ENCODE measurements around the gene ZNF683.

The ZNF683 gene

DNA sequence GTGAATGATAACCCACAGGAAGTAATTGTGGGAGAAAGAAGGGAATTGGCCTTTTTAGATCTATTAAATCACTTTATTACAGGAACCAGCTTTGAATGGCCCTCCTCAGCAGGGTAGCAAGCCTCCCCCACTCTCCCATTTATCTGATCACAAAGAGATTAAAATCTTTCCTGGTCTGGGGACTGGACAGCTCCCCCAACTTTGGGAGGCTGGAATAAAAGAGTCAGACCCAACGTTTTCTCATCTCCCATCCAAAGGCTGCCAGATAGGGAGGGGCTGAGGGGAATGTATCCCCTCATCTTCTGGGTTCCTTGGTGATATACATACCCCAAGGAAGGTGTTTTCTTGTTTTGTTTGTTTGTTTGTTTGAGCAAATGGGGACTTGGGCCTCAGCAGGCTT is 40.5 kb upstream of the ZNF683 start:
- H3K9ac ChIP-seq (ENCODE audit: low read length), result no peak overlapping the region
- H4K20me1 ChIP-seq (ENCODE audit: insufficient read depth, low read length), result no peaks in the 10 kb centered on the region
- no peak overlapping the region for H3K4me2 ChIP-seq (ENCODE audit: low read depth, low read length)
- no peaks in the 10 kb centered on the region for H3F3A ChIP-seq (ENCODE audit: insufficient read depth, low read length)
- no peaks in the 10 kb centered on the region for H3K4me1 ChIP-seq (ENCODE audit: low read length)
- no peaks in the 10 kb centered on the region for H3K36me3 ChIP-seq (replicated peaks; ENCODE audit: insufficient read depth, low read length)
- H3K27me3 ChIP-seq (replicated peaks; ENCODE audit: insufficient read depth, low read length), result peaks cover 75% of the 10 kb centered on the region
- no peak for DNase-seq
- H3K27ac ChIP-seq (ENCODE audit: low read length), result no peak overlapping the region
- no peak overlapping the region for H3K4me3 ChIP-seq (ENCODE audit: low read length)
- H3K9me3 ChIP-seq (replicated peaks; ENCODE audit: insufficient read depth, low read length), result no peaks in the 10 kb centered on the region
- no peak overlapping the region for H2AFZ ChIP-seq (ENCODE audit: low read length)
- no peaks in the 10 kb centered on the region for H3K79me2 ChIP-seq (ENCODE audit: low read length)
- H3K9me2 ChIP-seq (replicated peaks; ENCODE audit: insufficient read depth, low read length), result no peaks in the 10 kb centered on the region
- no peak for TF ChIP-seq EZH2phosphoT487 (IDR thresholded peaks at IDR 0.05; ENCODE audit: low read length)
- TF ChIP-seq CTCF (IDR thresholded peaks at IDR 0.05; ENCODE audit: low read length), result no peak
- no peak for TF ChIP-seq EZH2 (optimal IDR thresholded peaks at IDR 0.05; ENCODE audit: low read depth, low read length)

GRCh38 chr1:26412180-26412840 is 39.8 kb upstream of the ZNF683 start:
- no peak for DNase-seq
- no peak for TF ChIP-seq CTCF (IDR thresholded peaks at IDR 0.05; ENCODE audit: low read length)
- TF ChIP-seq EZH2 (optimal IDR thresholded peaks at IDR 0.05; ENCODE audit: low read depth, low read length), result no peak
- no peak for TF ChIP-seq EZH2phosphoT487 (IDR thresholded peaks at IDR 0.05; ENCODE audit: low read length)
- Histone ChIP-seq H3K4me3 (ENCODE audit: low read length) (no peak overlapping the region), H3F3A (ENCODE audit: insufficient read depth, low read length) (no peaks in the 10 kb centered on the region), H3K36me3 (replicated peaks; ENCODE audit: insufficient read depth, low read length) (no peaks in the 10 kb centered on the region), H3K27ac (ENCODE audit: low read length) (no peak overlapping the region), H3K9me2 (replicated peaks; ENCODE audit: insufficient read depth, low read length) (no peaks in the 10 kb centered on the region), H4K20me1 (ENCODE audit: insufficient read depth, low read length) (no peaks in the 10 kb centered on the region), H3K27me3 (replicated peaks; ENCODE audit: insufficient read depth, low read length) (peaks cover 78% of the 10 kb centered on the region), H3K4me2 (ENCODE audit: low read depth, low read length) (no peak overlapping the region), H3K79me2 (ENCODE audit: low read length) (no peaks in the 10 kb centered on the region), H2AFZ (ENCODE audit: low read length) (no peak overlapping the region), H3K9ac (ENCODE audit: low read length) (no peak overlapping the region), H3K9me3 (replicated peaks; ENCODE audit: insufficient read depth, low read length) (no peaks in the 10 kb centered on the region), H3K4me1 (ENCODE audit: low read length) (no peaks in the 10 kb centered on the region)

GRCh38 chr1:26411624-26412074 is 39.1 kb upstream of the ZNF683 start:
- Histone ChIP-seq H3K9me3 (replicated peaks; ENCODE audit: insufficient read depth, low read length) (no peaks in the 10 kb centered on the region), H3K27me3 (replicated peaks; ENCODE audit: insufficient read depth, low read length) (peaks cover 79% of the 10 kb centered on the region), H3K4me1 (ENCODE audit: low read length) (no peaks in the 10 kb centered on the region), H3K9ac (ENCODE audit: low read length) (no peak overlapping the region), H3K27ac (ENCODE audit: low read length) (no peak overlapping the region), H3K4me2 (ENCODE audit: low read depth, low read length) (no peak overlapping the region), H2AFZ (ENCODE audit: low read length) (no peak overlapping the region), H3F3A (ENCODE audit: insufficient read depth, low read length) (no peaks in the 10 kb centered on the region), H3K79me2 (ENCODE audit: low read length) (no peaks in the 10 kb centered on the region), H4K20me1 (ENCODE audit: insufficient read depth, low read length) (no peaks in the 10 kb centered on the region), H3K4me3 (ENCODE audit: low read length) (no peak overlapping the region), H3K9me2 (replicated peaks; ENCODE audit: insufficient read depth, low read length) (no peaks in the 10 kb centered on the region), H3K36me3 (replicated peaks; ENCODE audit: insufficient read depth, low read length) (no peaks in the 10 kb centered on the region)
- TF ChIP-seq EZH2 (optimal IDR thresholded peaks at IDR 0.05; ENCODE audit: low read depth, low read length), result no peak
- no peak for TF ChIP-seq CTCF (IDR thresholded peaks at IDR 0.05; ENCODE audit: low read length)
- TF ChIP-seq EZH2phosphoT487 (IDR thresholded peaks at IDR 0.05; ENCODE audit: low read length), result no peak
- DNase-seq, result no peak
